HCT116 (cell line): ENCODE results near the gene GNG4. TPM values are rescaled to one million over a fixed set of nuclear protein-coding genes. Genes with fewer than 3 reads are reported as not detected.

Experiments used
- ATAC-seq: fragments of 200-7000 bp; cut with Tn5 transposase; 2 replicates; pipeline ENCODE4 v1.9.1; 2020; ENCODE audit warnings: mild to moderate bottlenecking, moderate library complexity
- BruUV-seq: library from RNA; stranded (reverse); fragments of 400-500 nt; replicated peaks from 2 replicates; lab custom pipeline; 2021; lab: Mats Ljungman, UMichigan
- CTCF ChIA-PET: fragments of 300-600 bp; sonication (Branson Sonifier 250); formaldehyde crosslinking; loops from one replicate; lab custom pipeline; 2021; ENCODE audit warnings: antibody characterized with exemption; lab: Charles Lee
- POLR2A ChIA-PET: fragments of 300-600, 350-600 bp; sonication (Branson Sonifier 250); formaldehyde crosslinking; loops from one replicate; lab custom pipeline; 2021; ENCODE audit warnings: antibody characterized with exemption; lab: Charles Lee
- RAD21 ChIA-PET, 2 experiments: fragments of 300-600 bp; sonication (Branson Sonifier 250); formaldehyde crosslinking; loops; one replicate each; lab custom pipeline; 2023; ENCODE audit warnings: low total read pairs in 2 of 2; ENCODE audit not compliant: uncharacterized antibody in 2 of 2, unreplicated experiment in 2 of 2, low non-redundant PET in 1 of 2; lab: Charles Lee
- DNase-seq: peaks from one replicate; pipeline ENCODE4 v3.0.0-alpha.2; 2010; ENCODE audit warnings: low read depth, low spot score
- H2AFZ ChIP-seq: fragments of 200-600 bp; shearing (Covaris generic), sonication (generic); 2 replicates; pipeline ENCODE4 v1.6.1; 2017; ENCODE audit warnings: low read depth, mixed run types, mixed read lengths, antibody characterized with exemption, low read length; ENCODE audit not compliant: poor library complexity, severe bottlenecking
- H3K27ac ChIP-seq: 2 replicates; pipeline ENCODE4 v1.5.1; 2012; ENCODE audit warnings: low read depth, low read length
- H3K27me3 ChIP-seq: fragments of 200-600 bp; sonication (generic); 2 replicates; pipeline ENCODE4 v1.6.1; 2016; ENCODE audit warnings: mixed run types, low read length, mixed read lengths; ENCODE audit not compliant: insufficient read depth
- H3K36me3 ChIP-seq, 2 experiments: fragments of 200-500 bp in 1 of 2; fragments of 200-600 bp in 1 of 2; sonication (Bioruptor generic) in 1 of 2; sonication (generic) in 1 of 2; 2 replicates each; pipeline versions ENCODE4 v1.5.1 to v1.6.1; 2014 to 2016; ENCODE audit warnings: low read length in 2 of 2, inconsistent platforms in 1 of 2, mixed read lengths in 1 of 2, mixed run types in 1 of 2; ENCODE audit not compliant: insufficient read depth in 2 of 2, control insufficient read depth in 1 of 2
- H3K4me1 ChIP-seq, 2 experiments: fragments of 200-600 bp in 1 of 2; sonication (generic) in 1 of 2; 2 replicates each; pipeline versions ENCODE4 v1.5.1 to v1.6.1; 2012 to 2017; ENCODE audit warnings: low read length in 2 of 2, inconsistent platforms in 1 of 2, mild to moderate bottlenecking in 1 of 2, mixed read lengths in 1 of 2, mixed run types in 1 of 2, moderate library complexity in 1 of 2; ENCODE audit not compliant: insufficient read depth in 2 of 2, control insufficient read depth in 1 of 2
- H3K4me2 ChIP-seq: fragments of 200-600 bp; sonication (generic); 2 replicates; pipeline ENCODE4 v1.6.1; 2017; ENCODE audit warnings: mixed run types, low read length, mixed read lengths
- H3K4me3 ChIP-seq, 2 experiments: fragments of 200-600 bp in 1 of 2; sonication (generic) in 1 of 2; replicated peaks in 1 of 2; 2 replicates each; pipeline ENCODE4 v1.5.1; 2011 to 2016; ENCODE audit warnings: low read length in 2 of 2, control low read depth in 1 of 2, low read depth in 1 of 2, mild to moderate bottlenecking in 1 of 2, mixed read lengths in 1 of 2, mixed run types in 1 of 2
- H3K79me2 ChIP-seq: fragments of 200-600 bp; sonication (generic); 2 replicates; pipeline ENCODE4 v1.6.1; 2017; ENCODE audit warnings: mild to moderate bottlenecking, mixed run types, low read length, moderate library complexity, mixed read lengths; ENCODE audit not compliant: insufficient read depth
- H3K9ac ChIP-seq: fragments of 200-600 bp; sonication (generic); 2 replicates; pipeline ENCODE4 v1.6.1; 2016; ENCODE audit warnings: low read length, mixed read lengths
- H3K9me2 ChIP-seq: fragments of 200-600 bp; sonication (generic), shearing (Covaris generic); 2 replicates; pipeline ENCODE4 v1.6.1; 2017; ENCODE audit warnings: mixed run types, mild to moderate bottlenecking, moderate library complexity; ENCODE audit not compliant: insufficient read depth
- H3K9me3 ChIP-seq, 2 experiments: fragments of 200-500 bp in 1 of 2; fragments of 200-600 bp in 1 of 2; sonication (Bioruptor generic) in 1 of 2; sonication (generic) in 1 of 2; 2 replicates each; pipeline ENCODE4 v1.6.1; 2014 to 2017; ENCODE audit warnings: low read length in 2 of 2, mixed read lengths in 2 of 2, inconsistent platforms in 1 of 2, low read depth in 1 of 2, mild to moderate bottlenecking in 1 of 2, mixed run types in 1 of 2, moderate library complexity in 1 of 2; ENCODE audit not compliant: control insufficient read depth in 1 of 2, insufficient read depth in 1 of 2
- H4K20me1 ChIP-seq: fragments of 200-600 bp; sonication (generic), shearing (Covaris generic); 2 replicates; pipeline ENCODE4 v1.6.1; 2017; ENCODE audit warnings: mixed run types, mild to moderate bottlenecking, moderate library complexity; ENCODE audit not compliant: insufficient read depth
- CBX3 ChIP-seq: IDR thresholded peaks from 2 replicates; pipeline ENCODE4 v1.6.1; 2012; ENCODE audit warnings: low read depth
- CTCF ChIP-seq, 3 experiments: fragments of 200-600 bp in 1 of 3; sonication (generic) in 1 of 3; IDR thresholded peaks in 2 of 3; conservative IDR thresholded peaks in 1 of 3; 2 replicates each; pipeline ENCODE4 v1.5.1; 2012 to 2017; ENCODE audit warnings: low read depth in 2 of 3, low read length in 2 of 3, antibody characterized with exemption in 1 of 3, borderline replicate concordance in 1 of 3, control low read depth in 1 of 3, mild to moderate bottlenecking in 1 of 3, mixed read lengths in 1 of 3, mixed run types in 1 of 3, moderate library complexity in 1 of 3; ENCODE audit not compliant: insufficient read depth in 1 of 3
- EGR1 ChIP-seq: IDR thresholded peaks from 2 replicates; pipeline ENCODE4 v1.6.1; 2012; ENCODE audit warnings: low read depth
- EZH2 ChIP-seq: fragments of 200-600 bp; sonication (generic); IDR thresholded peaks from 2 replicates; pipeline ENCODE4 v1.6.1; 2017; ENCODE audit warnings: antibody characterized with exemption, mixed run types
- FOSL1 ChIP-seq: IDR thresholded peaks from 2 replicates; pipeline ENCODE4 v1.6.1; 2012; ENCODE audit warnings: low read depth
- POLR2AphosphoS5 ChIP-seq: IDR thresholded peaks from 2 replicates; pipeline ENCODE4 v1.6.1; 2011; ENCODE audit warnings: mild to moderate bottlenecking, low read depth, low read length, moderate library complexity
- SP1 ChIP-seq: IDR thresholded peaks from 2 replicates; pipeline ENCODE4 v1.6.1; 2012; ENCODE audit warnings: low read depth
- SRF ChIP-seq: IDR thresholded peaks from 2 replicates; pipeline ENCODE4 v1.6.1; 2012; ENCODE audit warnings: low read depth
- TCF7L2 ChIP-seq: IDR thresholded peaks from 2 replicates; pipeline ENCODE4 v1.7.0; 2011; ENCODE audit warnings: borderline replicate concordance, inconsistent platforms; ENCODE audit not compliant: insufficient read depth, insufficient read length; ENCODE audit errors: extremely low read depth
- YY1 ChIP-seq: IDR thresholded peaks from 2 replicates; pipeline ENCODE4 v1.6.1; 2011; ENCODE audit warnings: low read length, low read depth, moderate library complexity, mild to moderate bottlenecking; ENCODE audit not compliant: insufficient replicate concordance; ENCODE audit errors: extremely low read depth
- ZFX ChIP-seq: fragments of 450-650 bp; IDR thresholded peaks from 2 replicates; pipeline ENCODE4 v1.6.1; 2017
- intact Hi-C: fragments of 100-400 bp; cut with micrococcal nuclease; formaldehyde crosslinking; loops from 2 replicates; pipeline ENCODE4 v1.10.0; 2022
- total RNA-seq: library from RNA; stranded (reverse); gene quantifications from one replicate; pipeline ENCODE4 v1.2.1, GENCODE V29; 2021; ENCODE audit not compliant: unreplicated experiment
- TF ChIP-seq, protein P1 (sequence below): IDR thresholded peaks from 2 replicates; pipeline ENCODE4 v1.6.1; 2012; ENCODE audit warnings: low read depth

Gene GNG4
- total RNA-seq, 1 experiment from 2014 or later = 10.6 TPM

GRCh38 chr1:235675152-235675890, 25.7 kb upstream of the GNG4 start:
- Histone ChIP-seq H3K79me2 (no peaks in the 10 kb centered on the region), H3K9me3 (peaks cover 9 to 11% of the 10 kb centered on the region in 2 experiments; a peak in 3 of 4 replicates), H3K27ac (no peak overlapping the region), H2AFZ (no peak overlapping the region), H3K9ac (no peak overlapping the region), H3K9me2 (no peaks in the 10 kb centered on the region), H3K4me2 (no peak overlapping the region), H3K36me3 (0 out of 4 replicates have a peak, but pooled peaks cover 0 to 3% of the 10 kb centered on the region in 2 experiments), H3K4me1 (no peaks in the 10 kb centered on the region), H3K4me3 (no peak overlapping the region), H3K27me3 (no peaks in the 10 kb centered on the region), H4K20me1 (no peaks in the 10 kb centered on the region)
- DNase-seq = no peak
- ChIA-PET RAD21 (no interaction called here), CTCF (no interaction called here), POLR2A (no interaction called here)
- TF ChIP-seq, protein P1, sequence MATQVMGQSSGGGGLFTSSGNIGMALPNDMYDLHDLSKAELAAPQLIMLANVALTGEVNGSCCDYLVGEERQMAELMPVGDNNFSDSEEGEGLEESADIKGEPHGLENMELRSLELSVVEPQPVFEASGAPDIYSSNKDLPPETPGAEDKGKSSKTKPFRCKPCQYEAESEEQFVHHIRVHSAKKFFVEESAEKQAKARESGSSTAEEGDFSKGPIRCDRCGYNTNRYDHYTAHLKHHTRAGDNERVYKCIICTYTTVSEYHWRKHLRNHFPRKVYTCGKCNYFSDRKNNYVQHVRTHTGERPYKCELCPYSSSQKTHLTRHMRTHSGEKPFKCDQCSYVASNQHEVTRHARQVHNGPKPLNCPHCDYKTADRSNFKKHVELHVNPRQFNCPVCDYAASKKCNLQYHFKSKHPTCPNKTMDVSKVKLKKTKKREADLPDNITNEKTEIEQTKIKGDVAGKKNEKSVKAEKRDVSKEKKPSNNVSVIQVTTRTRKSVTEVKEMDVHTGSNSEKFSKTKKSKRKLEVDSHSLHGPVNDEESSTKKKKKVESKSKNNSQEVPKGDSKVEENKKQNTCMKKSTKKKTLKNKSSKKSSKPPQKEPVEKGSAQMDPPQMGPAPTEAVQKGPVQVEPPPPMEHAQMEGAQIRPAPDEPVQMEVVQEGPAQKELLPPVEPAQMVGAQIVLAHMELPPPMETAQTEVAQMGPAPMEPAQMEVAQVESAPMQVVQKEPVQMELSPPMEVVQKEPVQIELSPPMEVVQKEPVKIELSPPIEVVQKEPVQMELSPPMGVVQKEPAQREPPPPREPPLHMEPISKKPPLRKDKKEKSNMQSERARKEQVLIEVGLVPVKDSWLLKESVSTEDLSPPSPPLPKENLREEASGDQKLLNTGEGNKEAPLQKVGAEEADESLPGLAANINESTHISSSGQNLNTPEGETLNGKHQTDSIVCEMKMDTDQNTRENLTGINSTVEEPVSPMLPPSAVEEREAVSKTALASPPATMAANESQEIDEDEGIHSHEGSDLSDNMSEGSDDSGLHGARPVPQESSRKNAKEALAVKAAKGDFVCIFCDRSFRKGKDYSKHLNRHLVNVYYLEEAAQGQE = no peak
- TF ChIP-seq CBX3 = peak; percentile 23; the same call in 1 of the 2 replicates
- intact Hi-C loops = no loop called here
- BruUV-seq = no TSS peak
- no peak for ATAC-seq

DNA sequence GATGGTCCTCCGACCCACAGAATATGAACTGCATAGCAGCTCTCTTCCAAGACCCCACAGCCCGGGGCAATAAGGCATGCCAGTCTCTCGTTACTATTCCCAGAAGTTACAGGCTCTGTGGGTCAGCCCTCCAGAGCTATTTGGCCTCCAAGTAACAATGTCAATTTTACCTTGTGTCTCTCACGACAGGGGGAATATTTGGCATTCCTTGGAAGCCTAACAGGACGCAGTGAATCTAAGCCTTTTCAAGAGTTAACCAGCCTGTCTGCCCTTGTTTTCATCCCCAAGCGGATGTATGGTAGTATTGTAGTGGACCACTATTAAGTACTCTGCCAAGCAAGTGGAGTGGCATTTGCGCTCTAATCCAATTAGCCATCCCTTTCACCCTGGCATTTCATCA, 24.4 kb upstream of the GNG4 start:
- intact Hi-C loops = no loop called here
- no peak overlapping the region for H3K9ac ChIP-seq
- DNase-seq = no peak
- H3K4me3 ChIP-seq = no peak overlapping the region
- H3K36me3 ChIP-seq = 0 out of 4 replicates have a peak, but pooled peaks cover 0 to 7% of the 10 kb centered on the region in 2 experiments
- ChIA-PET POLR2A (no interaction called here), CTCF (no interaction called here), RAD21 (no interaction called here)
- no peaks in the 10 kb centered on the region for H3K4me1 ChIP-seq
- H3K79me2 ChIP-seq = no peaks in the 10 kb centered on the region
- TF ChIP-seq SRF (no peak), ZFX (no peak), YY1 (no peak), FOSL1 (no peak), CTCF (IDR thresholded peaks at IDR 0.05 in 2 of 3, conservative IDR thresholded peaks at IDR 0.05 in 1 of 3; ENCODE audit: borderline replicate concordance in 1 of 3, insufficient read depth in 1 of 3, low read depth in 2 of 3, low read length in 2 of 3) (no peak), EZH2 (no peak), POLR2AphosphoS5 (no peak), SP1 (no peak), EGR1 (no peak), TCF7L2 (no peak)
- H3K4me2 ChIP-seq = no peak overlapping the region
- no peaks in the 10 kb centered on the region for H3K9me2 ChIP-seq
- no peak overlapping the region for H2AFZ ChIP-seq
- H4K20me1 ChIP-seq = no peaks in the 10 kb centered on the region
- H3K27me3 ChIP-seq = no peaks in the 10 kb centered on the region
- peaks cover 19 to 25% of the 10 kb centered on the region in 2 experiments; a peak in 3 of 4 replicates for H3K9me3 ChIP-seq
- no peak for ATAC-seq
- no peak overlapping the region for H3K27ac ChIP-seq
- no TSS peak for BruUV-seq
